Measurements from ENCODE around the gene RAET1E. TPM values are rescaled to one million over a fixed set of nuclear protein-coding genes. Genes with fewer than 3 reads are reported as not detected.

Gene RAET1E
- total RNA-seq, 1 experiment from 2014 or later, result not detected

- Histone ChIP-seq H3K27ac (ENCODE audit: insufficient read length, low read depth, low read length) (no peak overlapping the region), H2BK120ac (ENCODE audit: low read depth, low read length, poor library complexity, severe bottlenecking) (no peak overlapping the region), H3K23ac (ENCODE audit: insufficient read length, low read depth, low read length) (no peak overlapping the region), H3K9ac (ENCODE audit: extremely low read depth, insufficient read length, low read length) (no peak overlapping the region), H3K4ac (ENCODE audit: low read depth, low read length) (no peak overlapping the region), H3K79me2 (ENCODE audit: insufficient read depth, low read length) (no peaks in the 10 kb centered on the region), H2AFZ (ENCODE audit: low read length) (no peak overlapping the region), H3T11ph (ENCODE audit: low read length) (no peak overlapping the region), H3K79me1 (ENCODE audit: insufficient read depth, low read depth, low read length, poor library complexity, severe bottlenecking) (no peaks in the 10 kb centered on the region), H3K56ac (ENCODE audit: insufficient read length, low read depth, low read length) (no peak overlapping the region), H2BK12ac (ENCODE audit: insufficient read length, low read depth, low read length) (no peak overlapping the region), H4K5ac (ENCODE audit: insufficient read length, low read depth, low read length) (no peak overlapping the region), H4K20me1 (ENCODE audit: control insufficient read depth, insufficient read depth, insufficient read length) (no peaks in the 10 kb centered on the region), H3K18ac (ENCODE audit: insufficient read length, low read depth, low read length) (no peak overlapping the region), H3K23me2 (ENCODE audit: insufficient read length, low read depth, low read length, poor library complexity, severe bottlenecking) (no peaks in the 10 kb centered on the region), H2BK15ac (ENCODE audit: low read depth, low read length) (no peak overlapping the region), H3K4me2 (ENCODE audit: insufficient read depth, insufficient read length, low read length) (no peak overlapping the region), H3K4me1 (ENCODE audit: insufficient read depth, low read length) (no peaks in the 10 kb centered on the region; the same call in 1 of the 2 replicates), H2BK5ac (ENCODE audit: insufficient read length, low read length) (no peak overlapping the region), H2BK20ac (ENCODE audit: low read depth, low read length, poor library complexity, severe bottlenecking) (no peak overlapping the region), H3K27me3 (ENCODE audit: insufficient read depth, low read length) (no peaks in the 10 kb centered on the region), H3K14ac (ENCODE audit: insufficient read depth, low read length) (no peak overlapping the region), H3K9me3 (ENCODE audit: control insufficient read depth, low read depth, low read length) (no peaks in the 10 kb centered on the region), H2AK5ac (ENCODE audit: insufficient read length, low read length) (no peak overlapping the region), H4K8ac (replicated peaks; ENCODE audit: insufficient read length, low read depth, low read length) (no peak overlapping the region), H4K91ac (ENCODE audit: insufficient read length, low read depth, low read length) (no peak overlapping the region)
- no peak for DNase-seq
- Mint-ChIP-seq H3K36me3 (ENCODE audit: insufficient read depth in 1 of 3, low read depth in 3 of 3) (no peaks in the 10 kb centered on the region), H3K9me3 (no peaks in the 10 kb centered on the region), H3K4me1 (peaks cover 0 to 6% of the 10 kb centered on the region in 2 experiments; a peak in 3 of 4 replicates), H3K27ac (no peak overlapping the region), H3K27me3 (ENCODE audit: low read depth) (peaks cover 57% of the 10 kb centered on the region), H3K4me3 (no peak overlapping the region)
- WGBS (ENCODE audit: extremely low coverage, insufficient read length, low lambda C conversion rate), result no CpG with 5 or more reads among the region's 6 CpGs
- TF ChIP-seq CTCF (conservative IDR thresholded peaks at IDR 0.05), result no peak
Observed at GRCh38 chr6:149890629-149891045, 7.3 kb downstream of the RAET1E start.
